ENCODE results near the gene C10orf120.

C10orf120 gene

DNA sequence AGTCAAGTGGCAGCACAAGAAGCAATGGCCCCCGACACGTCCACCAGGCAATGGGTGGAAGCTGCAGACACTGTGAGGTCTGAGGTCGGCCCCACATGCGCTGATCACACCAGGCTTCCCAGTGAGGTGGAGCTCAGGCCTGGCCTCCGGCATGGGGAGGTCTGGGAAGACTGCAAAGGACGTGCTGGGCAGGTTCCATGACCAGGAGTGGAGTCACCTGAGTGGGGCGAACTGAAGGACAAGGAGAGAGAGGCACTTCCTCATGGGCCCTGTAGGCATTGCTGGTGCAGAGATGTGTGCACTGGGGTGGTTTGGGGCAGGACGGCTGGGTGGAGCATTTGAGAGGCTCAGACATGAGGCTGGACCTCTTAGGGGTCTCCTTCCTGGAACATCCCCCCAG is 35.1 kb downstream of the C10orf120 start:
- peak; percentile 62 for DNase-seq (ENCODE audit: low spot score)
- Histone ChIP-seq H3K27ac (no peak overlapping the region), H3K4me3 (no peak overlapping the region)
- TF ChIP-seq, protein P1, sequence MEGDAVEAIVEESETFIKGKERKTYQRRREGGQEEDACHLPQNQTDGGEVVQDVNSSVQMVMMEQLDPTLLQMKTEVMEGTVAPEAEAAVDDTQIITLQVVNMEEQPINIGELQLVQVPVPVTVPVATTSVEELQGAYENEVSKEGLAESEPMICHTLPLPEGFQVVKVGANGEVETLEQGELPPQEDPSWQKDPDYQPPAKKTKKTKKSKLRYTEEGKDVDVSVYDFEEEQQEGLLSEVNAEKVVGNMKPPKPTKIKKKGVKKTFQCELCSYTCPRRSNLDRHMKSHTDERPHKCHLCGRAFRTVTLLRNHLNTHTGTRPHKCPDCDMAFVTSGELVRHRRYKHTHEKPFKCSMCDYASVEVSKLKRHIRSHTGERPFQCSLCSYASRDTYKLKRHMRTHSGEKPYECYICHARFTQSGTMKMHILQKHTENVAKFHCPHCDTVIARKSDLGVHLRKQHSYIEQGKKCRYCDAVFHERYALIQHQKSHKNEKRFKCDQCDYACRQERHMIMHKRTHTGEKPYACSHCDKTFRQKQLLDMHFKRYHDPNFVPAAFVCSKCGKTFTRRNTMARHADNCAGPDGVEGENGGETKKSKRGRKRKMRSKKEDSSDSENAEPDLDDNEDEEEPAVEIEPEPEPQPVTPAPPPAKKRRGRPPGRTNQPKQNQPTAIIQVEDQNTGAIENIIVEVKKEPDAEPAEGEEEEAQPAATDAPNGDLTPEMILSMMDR (IDR thresholded peaks at IDR 0.05): no peak

DNA sequence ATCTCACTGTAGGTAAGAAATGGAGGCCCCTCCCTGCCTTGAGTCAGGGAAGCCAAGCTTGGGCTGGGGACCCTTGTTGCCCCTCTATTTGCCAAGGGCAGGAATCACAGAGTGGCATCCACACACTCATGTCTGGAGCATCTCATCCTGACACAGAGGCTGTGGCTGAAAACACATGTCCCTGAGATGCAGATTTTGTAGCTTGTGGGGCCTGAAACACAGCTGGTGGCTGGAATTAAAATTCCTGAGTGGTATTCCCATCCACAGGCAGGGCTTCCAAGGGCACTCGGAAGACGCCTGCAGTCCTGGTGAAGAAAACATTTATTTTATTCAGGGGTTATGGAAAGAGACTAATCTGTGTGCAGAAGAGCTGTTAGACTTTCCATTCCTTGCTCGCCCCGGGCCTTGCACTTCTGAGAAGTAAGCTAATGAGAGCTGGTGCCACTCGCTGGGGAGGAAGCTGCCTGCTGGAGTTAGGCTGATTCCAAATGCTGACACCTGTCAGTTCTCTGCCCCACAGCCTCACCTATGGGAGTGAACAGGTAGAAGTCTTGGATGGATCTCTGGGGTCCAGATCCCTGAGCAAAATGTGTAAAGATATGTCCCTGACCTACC is 36.0 kb downstream of the C10orf120 start:
- Histone ChIP-seq H3K27ac (no peak overlapping the region), H3K4me3 (no peak overlapping the region)
- DNase-seq (ENCODE audit: low spot score): no peak
- TF ChIP-seq, protein P1 (IDR thresholded peaks at IDR 0.05): no peak

DNA sequence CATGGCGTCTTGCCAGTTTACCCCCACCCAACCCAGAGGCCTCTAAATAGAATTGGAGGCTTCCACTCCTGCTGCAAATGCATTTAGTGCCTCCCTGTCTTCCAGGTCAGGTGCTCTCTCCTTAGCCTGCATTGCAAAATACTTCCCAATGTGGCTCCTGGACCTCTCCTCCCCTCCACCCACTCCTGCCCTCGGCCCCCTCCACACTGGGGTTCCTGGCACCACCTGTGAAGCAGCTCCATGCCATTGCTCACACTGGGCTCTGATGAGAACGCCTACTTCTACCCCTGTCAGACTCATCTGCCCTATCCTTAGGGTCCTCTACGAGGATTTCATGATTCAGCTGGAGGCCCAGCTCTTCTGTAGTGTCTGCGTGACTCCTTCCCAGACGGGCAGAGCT is 37.4 kb downstream of the C10orf120 start:
- H3K4me3 ChIP-seq: no peak overlapping the region
- DNase-seq (ENCODE audit: low spot score): no peak
- no peak overlapping the region for H3K27ac ChIP-seq
- TF ChIP-seq, protein P1 (IDR thresholded peaks at IDR 0.05): no peak

DNA sequence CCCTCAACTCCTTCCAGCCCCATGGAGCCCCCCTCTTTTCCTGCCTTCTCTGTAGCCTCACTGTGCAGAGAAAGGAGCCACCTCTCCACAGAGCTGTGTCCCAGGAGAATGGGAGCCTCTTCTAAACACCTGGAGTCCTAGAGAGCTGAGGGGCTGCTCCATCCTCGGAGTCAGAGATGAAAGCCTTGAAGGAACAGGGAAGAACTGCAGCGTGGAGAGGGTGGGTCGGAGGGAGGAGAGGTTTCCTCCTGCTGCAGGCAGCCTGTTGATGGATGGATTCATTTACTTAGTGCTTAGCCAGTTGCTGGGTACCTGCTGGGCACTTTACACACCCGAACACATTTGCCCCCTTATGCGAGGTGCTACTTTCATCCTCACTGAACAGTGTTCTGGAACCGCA is 39.0 kb downstream of the C10orf120 start:
- Histone ChIP-seq H3K4me3 (no peak overlapping the region), H3K27ac (no peak overlapping the region)
- no peak for DNase-seq (ENCODE audit: low spot score)
- TF ChIP-seq, protein P1 (IDR thresholded peaks at IDR 0.05): no peak

DNA sequence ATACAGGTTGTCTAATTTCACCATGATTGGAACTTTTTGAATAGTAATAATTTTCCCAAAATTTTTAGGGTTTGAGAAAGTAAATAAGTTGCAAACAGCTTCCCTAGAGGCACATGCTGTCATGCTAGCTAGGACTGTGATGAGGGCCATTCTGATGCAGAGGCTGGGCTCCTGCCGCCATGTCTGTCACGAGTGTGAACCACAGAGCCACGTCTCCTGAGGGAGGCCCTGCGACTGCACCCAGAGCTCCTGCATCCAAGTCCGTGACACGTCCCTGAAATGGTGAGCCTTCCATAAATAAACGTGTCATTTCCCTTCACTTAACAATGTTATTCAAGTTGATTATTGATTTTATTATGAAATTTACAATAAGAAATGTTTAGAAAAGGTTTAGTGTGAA is 40.0 kb downstream of the C10orf120 start:
- no peak for DNase-seq (ENCODE audit: low spot score)
- no peak overlapping the region for H3K27ac ChIP-seq
- TF ChIP-seq, protein P1 (IDR thresholded peaks at IDR 0.05): no peak
- no peak overlapping the region for H3K4me3 ChIP-seq

DNA sequence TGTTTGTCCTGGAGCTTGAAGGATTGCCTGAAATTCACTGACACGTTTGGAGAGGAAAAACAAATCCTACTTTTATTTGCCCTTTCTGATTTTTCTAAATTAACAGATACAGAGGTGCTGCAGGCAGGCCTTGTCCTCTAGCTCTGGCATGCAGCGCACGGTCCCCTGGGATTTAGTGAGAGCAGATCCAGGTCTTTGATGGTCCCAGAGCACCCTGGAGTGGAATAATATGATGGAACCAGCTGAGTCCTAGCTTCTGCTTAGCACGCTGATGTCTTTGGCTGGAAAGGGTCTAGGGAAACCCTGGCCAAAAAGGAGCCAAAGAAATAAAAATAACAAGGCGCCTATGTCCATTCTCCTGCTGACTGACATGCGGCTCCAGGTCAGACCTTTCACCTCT is 40.5 kb downstream of the C10orf120 start:
- H3K4me3 ChIP-seq: no peak overlapping the region
- no peak for DNase-seq (ENCODE audit: low spot score)
- H3K27ac ChIP-seq: no peak overlapping the region
- TF ChIP-seq, protein P1 (IDR thresholded peaks at IDR 0.05): no peak

DNA sequence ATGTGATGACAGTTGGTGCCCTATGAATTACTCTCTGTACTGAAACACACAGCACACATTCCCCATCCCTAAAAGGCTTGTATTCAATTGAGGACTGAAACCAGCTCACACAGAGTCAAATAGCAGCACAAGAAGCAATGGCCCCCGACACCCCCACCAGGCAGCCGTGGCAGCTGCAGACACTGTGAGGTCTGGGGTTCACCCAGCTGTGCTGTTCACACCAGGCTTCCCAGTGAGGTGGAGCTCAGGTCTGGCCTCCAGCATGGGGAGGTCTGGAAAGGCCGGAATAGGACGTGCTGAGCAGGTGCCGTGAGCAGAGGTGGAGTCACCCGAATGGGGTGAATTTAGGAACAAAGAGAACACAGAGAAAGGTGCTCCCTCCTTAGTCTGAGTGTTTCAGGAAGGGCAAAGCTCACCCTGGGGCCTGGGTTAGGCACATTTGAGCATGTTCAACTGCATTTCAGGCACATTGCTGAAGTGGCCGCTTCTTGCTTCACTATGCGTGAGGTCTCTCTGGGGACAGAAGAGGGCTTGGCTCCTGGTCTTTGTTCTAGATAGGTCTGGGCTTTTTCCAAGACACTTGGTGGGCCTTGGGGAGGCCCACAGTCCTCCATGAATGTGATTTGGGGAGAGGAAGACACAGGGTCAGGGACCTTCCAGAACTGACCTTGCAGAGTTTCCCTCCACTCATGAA is 41.1 kb downstream of the C10orf120 start:
- TF ChIP-seq, protein P1 (IDR thresholded peaks at IDR 0.05): no peak
- H3K4me3 ChIP-seq: no peak overlapping the region
- no peak overlapping the region for H3K27ac ChIP-seq
- DNase-seq (ENCODE audit: low spot score): no peak
